ENCODE data around the gene SEC22A. TPM values are rescaled to one million over a fixed set of nuclear protein-coding genes. Genes with fewer than 3 reads are reported as not detected.

The SEC22A gene
- total RNA-seq, 1 donor from 2014 or later = 17.7 TPM

DNA sequence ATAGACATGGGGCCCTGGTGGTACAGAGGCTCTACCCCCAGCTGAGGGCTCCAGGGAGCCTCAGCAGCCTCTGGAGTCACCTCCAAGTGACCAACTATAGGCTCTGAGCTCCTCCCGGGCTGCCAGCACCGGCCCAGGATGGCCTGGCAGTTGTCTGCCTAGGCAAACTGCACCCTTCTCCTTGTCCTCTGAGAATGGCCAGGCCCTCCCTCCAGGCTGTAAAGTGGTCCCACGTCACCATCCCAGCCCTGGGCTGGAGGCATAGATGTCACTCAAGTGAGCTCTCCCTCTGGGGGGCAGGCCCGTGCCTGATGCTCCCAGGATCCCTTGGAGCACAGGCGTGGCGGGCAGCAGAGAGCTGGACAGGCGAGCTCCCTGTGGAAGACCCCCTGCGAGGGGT, 120.1 kb downstream of the SEC22A start:
- intact Hi-C loops (cut with DNase I) = loop anchor here (10.0 kb wide), 1 partner anchor 233 kb away; no protein-coding TSS in a partner anchor
- H3K27me3 ChIP-seq = no peaks in the 10 kb centered on the region
- TF ChIP-seq POLR2A (IDR thresholded peaks at IDR 0.05) (no peak), POLR2AphosphoS5 (IDR thresholded peaks at IDR 0.05; ENCODE audit: insufficient read depth in 1 of 2, low read depth in 1 of 2) (no peak)
- TF ChIP-seq, protein P1, sequence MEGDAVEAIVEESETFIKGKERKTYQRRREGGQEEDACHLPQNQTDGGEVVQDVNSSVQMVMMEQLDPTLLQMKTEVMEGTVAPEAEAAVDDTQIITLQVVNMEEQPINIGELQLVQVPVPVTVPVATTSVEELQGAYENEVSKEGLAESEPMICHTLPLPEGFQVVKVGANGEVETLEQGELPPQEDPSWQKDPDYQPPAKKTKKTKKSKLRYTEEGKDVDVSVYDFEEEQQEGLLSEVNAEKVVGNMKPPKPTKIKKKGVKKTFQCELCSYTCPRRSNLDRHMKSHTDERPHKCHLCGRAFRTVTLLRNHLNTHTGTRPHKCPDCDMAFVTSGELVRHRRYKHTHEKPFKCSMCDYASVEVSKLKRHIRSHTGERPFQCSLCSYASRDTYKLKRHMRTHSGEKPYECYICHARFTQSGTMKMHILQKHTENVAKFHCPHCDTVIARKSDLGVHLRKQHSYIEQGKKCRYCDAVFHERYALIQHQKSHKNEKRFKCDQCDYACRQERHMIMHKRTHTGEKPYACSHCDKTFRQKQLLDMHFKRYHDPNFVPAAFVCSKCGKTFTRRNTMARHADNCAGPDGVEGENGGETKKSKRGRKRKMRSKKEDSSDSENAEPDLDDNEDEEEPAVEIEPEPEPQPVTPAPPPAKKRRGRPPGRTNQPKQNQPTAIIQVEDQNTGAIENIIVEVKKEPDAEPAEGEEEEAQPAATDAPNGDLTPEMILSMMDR (IDR thresholded peaks at IDR 0.05) = no peak
- H3K27ac ChIP-seq = no peak overlapping the region
- DNase-seq (ENCODE audit: extremely low spot score in 2 of 2) = no peak
- H3K9me3 ChIP-seq = no peaks in the 10 kb centered on the region
- no peaks in the 10 kb centered on the region for H3K36me3 ChIP-seq
- H3K4me3 ChIP-seq = no peak overlapping the region
- no peaks in the 10 kb centered on the region for H3K4me1 ChIP-seq

DNA sequence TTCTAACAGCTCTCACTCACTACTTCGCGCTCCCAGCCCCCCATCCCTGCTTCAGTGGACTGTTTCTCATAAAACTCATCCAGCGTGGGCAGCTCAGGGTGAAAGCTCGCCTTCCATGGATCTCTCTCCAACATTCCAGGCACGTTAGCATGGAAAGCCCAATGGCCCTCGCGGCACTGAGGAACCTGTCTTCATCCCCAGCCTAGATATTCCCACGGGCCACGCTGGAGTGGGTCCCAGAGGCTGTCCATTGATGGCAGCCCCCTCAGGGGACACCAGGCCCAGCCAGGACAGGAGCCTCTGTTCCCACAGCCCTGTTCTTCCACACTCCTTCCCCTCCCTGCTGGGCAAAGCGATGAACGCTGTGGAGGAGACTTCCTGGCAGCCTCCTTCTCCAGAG, 121.1 kb downstream of the SEC22A start:
- Histone ChIP-seq H3K9me3 (no peaks in the 10 kb centered on the region), H3K27ac (no peak overlapping the region), H3K4me1 (no peaks in the 10 kb centered on the region), H3K27me3 (no peaks in the 10 kb centered on the region), H3K36me3 (no peaks in the 10 kb centered on the region), H3K4me3 (no peak overlapping the region)
- no peak for TF ChIP-seq POLR2AphosphoS5 (IDR thresholded peaks at IDR 0.05; ENCODE audit: insufficient read depth in 1 of 2, low read depth in 1 of 2)
- no peak for TF ChIP-seq POLR2A (IDR thresholded peaks at IDR 0.05)
- TF ChIP-seq, protein P1 (IDR thresholded peaks at IDR 0.05) = no peak
- DNase-seq (ENCODE audit: extremely low spot score in 2 of 2) = no peak
- intact Hi-C loops (cut with DNase I) = loop anchor here (10.0 kb wide), 1 partner anchor 232 kb away; no protein-coding TSS in a partner anchor

Small RNAs within 50 kb of the gene (microRNA-seq; reads per million reads assigned to microRNA genes)
- gene MIR7110 (ENCODE audit: borderline number of aligned reads, borderline replicate concordance) = not detected

Other genes with a start within 250 kb of the SEC22A start
- gene SEMA5B, start 174.2 kb upstream of the SEC22A start, total RNA-seq = 0.25 TPM
- 18.9 TPM for gene PDIA5, start 134.9 kb upstream of the SEC22A start, total RNA-seq
- gene ADCY5, start 247.1 kb downstream of the SEC22A start, total RNA-seq = 16.7 TPM